A549 (cell line): ENCODE results near the gene ULK4. TPM values are rescaled to one million over a fixed set of nuclear protein-coding genes. Genes with fewer than 3 reads are reported as not detected.

Experiments used
- ATAC-seq, 2 experiments: fragments of 200-7000 bp in 1 of 2; fragments of >200 bp in 1 of 2; cut with Nextera tagmentation in 1 of 2; cut with Tn5 transposase in 1 of 2; 3 replicates each; pipeline versions ENCODE4 v1.8.0 to v1.9.1; 2018 to 2020; ENCODE audit warnings: mild to moderate bottlenecking in 1 of 2, moderate library complexity in 1 of 2
- CTCF ChIA-PET: fragments of 300-600 bp; sonication (Branson Sonifier 250); formaldehyde crosslinking; extraction: SDS; loops from one replicate; lab custom pipeline; 2021; ENCODE audit warnings: antibody characterized with exemption, inconsistent platforms; lab: Yijun Ruan, JAX
- POLR2A ChIA-PET: fragments of 350-600 bp; formaldehyde crosslinking; extraction: SDS; loops from one replicate; lab custom pipeline; 2021; ENCODE audit warnings: antibody characterized with exemption, inconsistent platforms; lab: Yijun Ruan, JAX
- DNase-seq, 2 experiments: peaks; one replicate each; pipeline versions ENCODE4 v3.0.0 to v3.0.0-alpha.2; 2011 to 2016; ENCODE audit warnings: low read depth in 1 of 2, low spot score in 1 of 2
- FAIRE-seq: peaks from 2 replicates; lab custom pipeline; 2011; peaks lifted over from hg19 to GRCh38; lab: Jason Lieb, UNC
- H3K27ac ChIP-seq, 2 experiments: fragments of >200 bp; sonication (Bioruptor Twin); formaldehyde crosslinking; 3 replicates each; pipeline ENCODE4 v1.5.1; 2016 to 2017
- H3K4me1 ChIP-seq: fragments of >200 bp; sonication (Bioruptor Twin); formaldehyde crosslinking; 3 replicates; pipeline ENCODE4 v1.6.1; 2016
- H3K4me2 ChIP-seq: fragments of >200 bp; sonication (Bioruptor Twin); formaldehyde crosslinking; 3 replicates; pipeline ENCODE4 v1.6.1; 2016
- H3K4me3 ChIP-seq: fragments of >200 bp; sonication (Bioruptor Twin); formaldehyde crosslinking; 3 replicates; pipeline ENCODE4 v1.5.1; 2016
- H3K9me3 ChIP-seq: fragments of >200 bp; sonication (Bioruptor Twin); formaldehyde crosslinking; 3 replicates; pipeline ENCODE4 v1.6.1; 2016
- E2F6 ChIP-seq: IDR thresholded peaks from 2 replicates; pipeline ENCODE4 v1.6.1; 2012; ENCODE audit warnings: low read depth, borderline replicate concordance
- FOSL2 ChIP-seq, 2 experiments: fragments of 450-650 bp in 1 of 2; fragments of >200 bp in 1 of 2; sonication (Bioruptor Twin) in 1 of 2; formaldehyde crosslinking; IDR thresholded peaks; 2 replicates each; pipeline versions ENCODE4 v1.5.0 to v1.6.1; 2016 to 2020; ENCODE audit warnings: mild to moderate bottlenecking in 1 of 2, moderate library complexity in 1 of 2
- HDAC2 ChIP-seq: fragments of 200-600 bp; sonication (generic); IDR thresholded peaks from 2 replicates; pipeline ENCODE4 v1.6.1; 2016
- HOXA7 ChIP-seq: fragments of 250-450 bp; sonication (Bioruptor Pico); IDR thresholded peaks from 2 replicates; pipeline ENCODE4 v1.5.0; 2020; ENCODE audit warnings: mild to moderate bottlenecking, moderate library complexity
- HOXB13 ChIP-seq: fragments of 250-450 bp; sonication (Bioruptor Pico); IDR thresholded peaks from 2 replicates; pipeline ENCODE4 v1.5.0; 2020; ENCODE audit warnings: low read depth, mild to moderate bottlenecking, moderate library complexity
- JUNB ChIP-seq: fragments of >200 bp; sonication (Bioruptor Twin); formaldehyde crosslinking; IDR thresholded peaks from 2 replicates; pipeline ENCODE4 v1.6.1; 2016
- MAFK ChIP-seq: fragments of 450-650 bp; IDR thresholded peaks from 2 replicates; pipeline ENCODE4 v1.6.1; 2014; ENCODE audit not compliant: partially characterized antibody
- NFE2L2 ChIP-seq: fragments of 150-350 bp; conservative IDR thresholded peaks from 2 replicates; pipeline ENCODE4 v1.6.1; 2014; ENCODE audit warnings: low read length
- NPAS2 ChIP-seq: fragments of 250-450 bp; sonication (Bioruptor Pico); IDR thresholded peaks from 2 replicates; pipeline ENCODE4 v1.8.0; 2022; ENCODE audit warnings: mild to moderate bottlenecking, moderate library complexity, borderline replicate concordance
- NR3C1 ChIP-seq: fragments of >200 bp; sonication (Bioruptor Twin); formaldehyde crosslinking; IDR thresholded peaks from 3 replicates; pipeline ENCODE4 v1.6.1; 2017
- RAD21 ChIP-seq, 2 experiments: fragments of >200 bp in 1 of 2; sonication (Bioruptor Twin) in 1 of 2; formaldehyde crosslinking in 1 of 2; IDR thresholded peaks in 1 of 2; conservative IDR thresholded peaks in 1 of 2; 2 replicates in 1 of 2; 3 replicates in 1 of 2; pipeline ENCODE4 v1.6.1; 2012 to 2018; ENCODE audit warnings: inconsistent platforms in 1 of 2
- RARB ChIP-seq: fragments of 250-450 bp; sonication (Bioruptor Pico); IDR thresholded peaks from 2 replicates; pipeline ENCODE4 v1.8.0; 2021; ENCODE audit warnings: mild to moderate bottlenecking, moderate library complexity
- RCOR1 ChIP-seq: fragments of 150-350 bp; IDR thresholded peaks from 2 replicates; pipeline ENCODE4 v1.6.1; 2014; ENCODE audit warnings: antibody characterized with exemption, low read length, low read depth
- REST ChIP-seq: fragments of 200-600 bp; sonication (generic); IDR thresholded peaks from 2 replicates; pipeline ENCODE4 v1.6.1; 2016; ENCODE audit warnings: antibody characterized with exemption, mild to moderate bottlenecking, moderate library complexity
- RFX5 ChIP-seq: fragments of 450-650 bp; IDR thresholded peaks from 2 replicates; pipeline ENCODE4 v1.7.1; 2014; ENCODE audit warnings: antibody characterized with exemption, mild to moderate bottlenecking, moderate library complexity
- RNF2 ChIP-seq: fragments of 200-600 bp; sonication (generic); IDR thresholded peaks from 2 replicates; pipeline ENCODE4 v1.6.1; 2016; ENCODE audit warnings: low read depth, mild to moderate bottlenecking, antibody characterized with exemption, moderate library complexity, borderline replicate concordance
- TP53 ChIP-seq: fragments of 250-450 bp; sonication (Bioruptor Pico); IDR thresholded peaks from 2 replicates; pipeline ENCODE4 v1.5.0; 2021; ENCODE audit warnings: mild to moderate bottlenecking, moderate library complexity
- WGBS: methylation state at CpG from one replicate; pipeline ENCODE4 v1.1.6; 2017; ENCODE audit errors: missing lambda C conversion rate; 5-methylcytosine and 5-hydroxymethylcytosine counted together
- polyA plus RNA-seq, 4 experiments: library from polyadenylated mRNA; depleted of rRNA in 3 of 4; stranded (reverse); fragments of >200 nt; fragmentation: RNase III in 1 of 4; extraction: RNeasy Plus Mini Kit Qiagen cat#74134 plus additional on column Dnase treatment in 1 of 4; gene quantifications; 2 replicates in 3 of 4; 3 replicates in 1 of 4; pipeline ENCODE4 v1.2.3, GENCODE V29; 2011 to 2017

Gene ULK4
- polyA plus RNA-seq, 2 of the 4 experiments (the other 2 are of a cell fraction), result 4.9 to 7.7 TPM

GRCh38 chr3:41239587-41239986 lies 722.3 kb downstream of the ULK4 start:
- Histone ChIP-seq H3K27ac (no peak overlapping the region), H3K4me2 (no peak overlapping the region), H3K4me1 (no peaks in the 10 kb centered on the region), H3K9me3 (no peaks in the 10 kb centered on the region), H3K4me3 (no peak overlapping the region)
- DNase-seq (no peak), FAIRE-seq (no peak), ATAC-seq (no peak)
- WGBS, result 57% methylated on average over 2 of the region's 2 CpGs
- TF ChIP-seq RCOR1 (no peak), NR3C1 (no peak), MAFK (no peak)
- CTCF ChIA-PET, result no interaction called here
- POLR2A ChIA-PET, result no interaction called here

GRCh38 chr3:41237907-41238306 lies 724.0 kb downstream of the ULK4 start:
- H3K27ac ChIP-seq, result no peak overlapping the region
- WGBS, result 94% methylated on average over 3 of the region's 3 CpGs
- TF ChIP-seq TP53 (CRISPR knock-in tag) (no peak), RARB (no peak), NFE2L2 (no peak), HDAC2 (no peak), REST (no peak), JUNB (no peak), E2F6 (no peak), RNF2 (no peak), FOSL2 (IDR thresholded peaks at IDR 0.05) (no peak), FOSL2 (CRISPR knock-in tag; IDR thresholded peaks at IDR 0.05) (no peak), HOXB13 (no peak), RFX5 (no peak), RAD21 (conservative IDR thresholded peaks at IDR 0.05 in 1 of 2, IDR thresholded peaks at IDR 0.05 in 1 of 2) (no peak), HOXA7 (no peak)
- DNase-seq (no peak), FAIRE-seq (no peak), ATAC-seq (no peak)
- CTCF ChIA-PET, result no interaction called here
- H3K4me1 ChIP-seq, result no peaks in the 10 kb centered on the region
- H3K4me2 ChIP-seq, result no peak overlapping the region
- H3K4me3 ChIP-seq, result no peak overlapping the region
- H3K9me3 ChIP-seq, result no peaks in the 10 kb centered on the region
- POLR2A ChIA-PET, result no interaction called here

- Histone ChIP-seq H3K4me2 (no peak overlapping the region), H3K9me3 (no peaks in the 10 kb centered on the region), H3K4me1 (no peaks in the 10 kb centered on the region), H3K27ac (no peak overlapping the region)
- CTCF ChIA-PET, result no interaction called here
- no peak for ATAC-seq
- DNase-seq, result no peak
- TF ChIP-seq NPAS2 (CRISPR knock-in tag), result no peak
- TF ChIP-seq, all 56 proteins: peak for 0
- WGBS, result 97% methylated on average over 2 of the region's 2 CpGs
- no peak overlapping the region for H3K4me3 ChIP-seq
- FAIRE-seq, result no peak
- POLR2A ChIA-PET, result no interaction called here
Observed at GRCh38 chr3:41236228-41236627, 725.7 kb downstream of the ULK4 start.
